Activated T-cell treated with anti-CD3 and anti-CD28 coated beads, Interleukin-2, amount 50 U/mL, for 72 hours (primary cell): ENCODE measurements around the gene HIPK1. TPM values are rescaled to one million over a fixed set of nuclear protein-coding genes. Genes with fewer than 3 reads are reported as not detected.
"Not testable (repeated sequence)": the region's sequence is repeated elsewhere in the genome, so short reads cannot be mapped to it uniquely, and the experiment has no call there.

Experiments used
- ATAC-seq, 2 donors: fragments of 150-1000 bp; cut with Tn5 transposase; replicated peaks in 1 of 2; 2 replicates each; pipeline ENCODE4 v1.10.0; 2021; ENCODE audit warnings: moderate library complexity in 2 of 2, mild to moderate bottlenecking in 1 of 2
- DNase-seq, 2 donors: peaks; one replicate each; pipeline ENCODE4 v3.0.0; 2021 to 2022; ENCODE audit warnings: mixed read lengths in 1 of 2
- H3K27ac Mint-ChIP-seq: one replicate; pipeline ENCODE4 v1.8.0; 2022; ENCODE audit warnings: mild to moderate bottlenecking, moderate library complexity, mixed read lengths
- H3K27me3 Mint-ChIP-seq: one replicate; pipeline ENCODE4 v1.8.0; 2022; ENCODE audit warnings: low read depth, mixed read lengths
- H3K36me3 Mint-ChIP-seq, 2 donors: one replicate each; pipeline ENCODE4 v1.8.0; 2022; ENCODE audit warnings: mixed read lengths in 2 of 2, mild to moderate bottlenecking in 1 of 2; ENCODE audit not compliant: insufficient read depth in 2 of 2
- H3K4me1 Mint-ChIP-seq: one replicate; pipeline ENCODE4 v1.8.0; 2022; ENCODE audit warnings: low read depth, mixed read lengths
- H3K4me3 Mint-ChIP-seq, 2 donors: one replicate each; pipeline ENCODE4 v1.8.0; 2022; ENCODE audit warnings: mild to moderate bottlenecking in 2 of 2, mixed read lengths in 2 of 2, moderate library complexity in 2 of 2
- H3K9me3 Mint-ChIP-seq, 2 donors: one replicate each; pipeline ENCODE4 v1.8.0; 2022; ENCODE audit warnings: mixed read lengths in 2 of 2
- total RNA-seq, 2 donors: library from RNA; stranded (reverse); gene quantifications; one replicate each; pipeline ENCODE4 v1.2.3, GENCODE V29; 2022

HIPK1 gene
- total RNA-seq, 2 donors from 2014 or later: 74.4 to 75.6 TPM

- no peaks in the 10 kb centered on the region for H3K27me3 Mint-ChIP-seq
- peak overlapping the region; percentile 90 for H3K27ac Mint-ChIP-seq
- H3K4me3 Mint-ChIP-seq: peak overlapping the region; percentile 5 to 92
- peaks cover 85% of the 10 kb centered on the region for H3K4me1 Mint-ChIP-seq
- DNase-seq (no peak), ATAC-seq (peak; percentile 10 to 11)
- H3K9me3 Mint-ChIP-seq: peaks cover 0 to 2% of the 10 kb centered on the region in 2 donors
- H3K36me3 Mint-ChIP-seq: peaks cover 15 to 29% of the 10 kb centered on the region in 2 donors
Measured at GRCh38 chr1:113941245-113941559, 12.1 kb downstream of the HIPK1 start.

DNA sequence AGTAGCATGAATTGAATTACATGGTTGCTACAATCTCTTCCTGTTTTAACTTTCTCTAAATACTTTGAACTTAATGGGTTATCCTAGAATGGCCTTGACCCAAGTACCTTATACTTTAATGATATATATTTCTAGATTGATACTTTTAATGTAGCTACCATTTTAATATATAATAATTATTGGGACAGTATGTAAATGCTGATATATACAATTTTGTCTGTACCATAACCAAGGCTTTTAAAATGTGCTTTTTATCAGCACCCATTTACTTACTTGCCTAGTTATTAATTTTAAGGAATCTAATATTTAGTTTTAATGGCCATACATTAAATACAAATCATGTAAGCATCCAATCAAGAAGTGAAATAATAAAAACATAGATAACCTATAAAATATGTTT is 13.4 kb downstream of the HIPK1 start:
- peaks cover 0 to 2% of the 10 kb centered on the region in 2 donors for H3K9me3 Mint-ChIP-seq
- no peak overlapping the region for H3K4me3 Mint-ChIP-seq
- H3K27ac Mint-ChIP-seq: no peak overlapping the region
- DNase-seq (no peak), ATAC-seq (no peak)
- peaks cover 85% of the 10 kb centered on the region for H3K4me1 Mint-ChIP-seq
- peaks cover 15 to 29% of the 10 kb centered on the region in 2 donors for H3K36me3 Mint-ChIP-seq
- H3K27me3 Mint-ChIP-seq: no peaks in the 10 kb centered on the region

DNA sequence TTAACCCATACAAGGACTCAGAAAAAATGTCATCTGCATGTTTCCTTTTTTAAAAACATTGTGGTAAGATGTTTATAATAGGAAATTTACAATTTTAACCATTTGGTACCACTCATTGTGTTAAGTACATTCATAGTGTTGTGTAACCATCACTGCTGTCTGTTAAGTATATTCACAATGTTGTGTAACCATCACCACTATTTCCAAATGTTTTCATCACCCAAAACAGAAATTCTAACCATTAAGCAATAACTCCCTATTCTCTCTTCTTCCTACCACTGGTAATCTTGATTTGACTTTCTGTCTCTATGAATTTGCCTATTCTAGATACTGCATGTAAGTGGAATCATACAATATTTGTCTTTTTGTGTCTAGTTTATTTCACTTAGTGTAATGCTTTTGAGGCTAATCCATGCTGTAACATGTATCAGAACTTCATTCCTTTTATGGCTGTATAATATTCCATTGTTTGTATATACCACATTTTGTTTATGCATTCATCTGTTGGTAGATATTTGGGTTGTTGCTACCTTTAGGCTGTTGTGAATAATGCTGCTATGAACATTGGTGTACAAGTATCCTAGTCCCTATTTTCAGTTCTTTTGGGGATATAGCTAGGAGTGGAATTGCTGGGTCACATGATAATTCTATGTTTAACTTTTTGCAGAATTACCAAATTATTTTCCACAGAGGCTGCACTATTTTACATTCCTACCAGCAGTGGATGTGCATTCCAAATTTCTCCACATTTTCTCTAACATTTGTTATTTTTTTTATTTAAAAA is 14.1 kb downstream of the HIPK1 start:
- H3K36me3 Mint-ChIP-seq: peaks cover 15 to 29% of the 10 kb centered on the region in 2 donors
- peak in 1 of 2 donors; percentile 13 for ATAC-seq
- H3K27me3 Mint-ChIP-seq: no peaks in the 10 kb centered on the region
- H3K4me1 Mint-ChIP-seq: peaks cover 85% of the 10 kb centered on the region
- peak overlapping the region; percentile 61 for H3K27ac Mint-ChIP-seq
- H3K9me3 Mint-ChIP-seq: peaks cover 0 to 2% of the 10 kb centered on the region in 2 donors
- DNase-seq: no peak
- H3K4me3 Mint-ChIP-seq: peak overlapping the region in 1 of 2 donors; percentile 45

DNA sequence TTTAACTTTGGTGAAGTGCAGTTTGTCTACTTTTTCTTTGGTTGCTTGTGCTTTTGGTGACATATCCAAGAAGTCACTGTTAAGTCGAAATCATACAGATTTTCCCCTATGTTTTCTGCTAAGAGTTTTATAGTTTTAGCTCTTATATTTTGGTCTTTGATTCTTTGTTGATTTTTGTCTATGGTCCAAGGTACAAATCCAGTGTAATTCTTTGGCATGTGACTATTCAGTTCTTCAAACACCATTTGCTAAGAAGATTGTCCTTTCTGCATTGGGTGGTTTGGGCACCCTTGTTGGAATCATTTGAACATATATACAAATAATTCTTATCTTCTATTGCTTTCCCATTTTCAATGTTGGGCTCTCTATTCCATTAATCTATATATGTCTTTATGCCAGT is 16.2 kb downstream of the HIPK1 start:
- peaks cover 85% of the 10 kb centered on the region for H3K4me1 Mint-ChIP-seq
- H3K4me3 Mint-ChIP-seq: no peak overlapping the region

DNA sequence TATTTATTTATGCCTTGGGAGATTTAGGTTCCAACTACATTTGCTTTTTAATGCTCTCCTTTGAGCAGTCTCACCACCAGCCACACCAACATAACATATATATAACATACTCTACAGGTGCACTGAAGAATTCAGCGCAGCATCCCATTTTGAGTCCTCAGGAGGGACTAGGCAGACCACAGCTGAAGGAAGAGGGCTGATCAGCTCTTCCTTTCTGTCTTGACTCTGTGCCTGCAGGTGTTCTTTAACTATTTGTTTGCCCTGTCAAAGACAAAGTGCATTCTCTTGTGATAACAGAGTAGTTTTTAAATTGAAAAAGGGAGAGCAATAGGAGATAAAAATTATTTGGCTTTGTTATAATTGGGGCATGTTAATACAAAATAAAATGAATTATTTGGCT is 17.0 kb downstream of the HIPK1 start:
- H3K4me3 Mint-ChIP-seq: peak overlapping the region; percentile 61 to 84
- ATAC-seq: peak in 1 of 2 donors; percentile 22
- no peaks in the 10 kb centered on the region for H3K27me3 Mint-ChIP-seq
- H3K4me1 Mint-ChIP-seq: peaks cover 82% of the 10 kb centered on the region
- peaks cover 11 to 27% of the 10 kb centered on the region in 2 donors for H3K36me3 Mint-ChIP-seq
- no peak for DNase-seq
- peaks cover 0 to 2% of the 10 kb centered on the region in 2 donors for H3K9me3 Mint-ChIP-seq
- peak overlapping the region; percentile 98 for H3K27ac Mint-ChIP-seq

More for the DNA sequence above, 16.2 kb downstream of the HIPK1 start:
- no peak for DNase-seq
- no peak for ATAC-seq
- peaks cover 15 to 31% of the 10 kb centered on the region in 2 donors for H3K36me3 Mint-ChIP-seq
- peaks cover 0 to 2% of the 10 kb centered on the region in 2 donors for H3K9me3 Mint-ChIP-seq
- H3K27ac Mint-ChIP-seq: peak overlapping the region; percentile 98
- no peaks in the 10 kb centered on the region for H3K27me3 Mint-ChIP-seq

DNA sequence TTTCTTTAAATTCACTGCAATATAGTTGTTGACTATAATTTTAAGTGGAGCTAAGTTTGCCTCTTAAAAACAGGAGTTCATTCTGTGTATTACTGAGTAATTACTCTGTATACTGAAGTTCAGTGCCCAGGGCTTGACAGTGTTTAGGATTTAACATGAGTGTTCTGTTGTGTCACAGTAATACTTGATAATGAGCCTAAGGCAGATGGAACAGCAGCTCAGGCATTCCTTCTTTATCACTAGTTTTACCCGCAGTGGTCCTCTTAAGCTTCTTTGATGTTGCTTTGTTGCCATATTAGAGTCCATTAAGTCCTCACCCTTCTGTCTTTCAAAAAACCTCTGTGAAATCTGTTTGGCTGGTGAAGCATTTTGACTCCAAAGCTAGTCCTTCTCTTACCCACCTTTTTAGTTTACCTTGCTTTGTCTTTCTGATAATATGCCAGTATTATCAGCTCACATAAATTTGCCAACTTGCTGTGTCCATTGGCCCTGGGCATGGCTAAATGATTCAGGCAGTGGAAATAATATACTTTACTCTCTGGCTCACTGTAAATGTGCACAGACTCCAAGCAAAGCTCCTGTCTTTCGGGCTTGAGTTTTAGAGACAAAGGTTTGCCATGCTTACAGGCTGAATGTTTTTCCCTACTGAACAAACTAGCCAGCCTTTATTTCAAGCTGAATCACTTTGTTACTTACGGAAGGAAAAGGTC is 17.7 kb downstream of the HIPK1 start:
- no peaks in the 10 kb centered on the region for H3K27me3 Mint-ChIP-seq
- H3K36me3 Mint-ChIP-seq: peaks cover 11 to 27% of the 10 kb centered on the region in 2 donors
- H3K4me3 Mint-ChIP-seq: peak overlapping the region; percentile 61 to 84
- peaks cover 85% of the 10 kb centered on the region for H3K4me1 Mint-ChIP-seq
- H3K9me3 Mint-ChIP-seq: peaks cover 0 to 2% of the 10 kb centered on the region in 2 donors
- peak; percentile 47 to 66 for ATAC-seq
- peak overlapping the region; percentile 98 for H3K27ac Mint-ChIP-seq
- no peak for DNase-seq

- Mint-ChIP-seq H3K27ac (peak overlapping the region; percentile 98), H3K27me3 (no peaks in the 10 kb centered on the region), H3K9me3 (peaks cover 0 to 2% of the 10 kb centered on the region in 2 donors), H3K4me3 (peak overlapping the region; percentile 61 to 84), H3K4me1 (peaks cover 80% of the 10 kb centered on the region), H3K36me3 (peaks cover 11 to 25% of the 10 kb centered on the region in 2 donors)
- DNase-seq (no peak), ATAC-seq (peak; percentile 20 to 23)
Measured at GRCh38 chr1:113947388-113948107, 18.4 kb downstream of the HIPK1 start.

DNA sequence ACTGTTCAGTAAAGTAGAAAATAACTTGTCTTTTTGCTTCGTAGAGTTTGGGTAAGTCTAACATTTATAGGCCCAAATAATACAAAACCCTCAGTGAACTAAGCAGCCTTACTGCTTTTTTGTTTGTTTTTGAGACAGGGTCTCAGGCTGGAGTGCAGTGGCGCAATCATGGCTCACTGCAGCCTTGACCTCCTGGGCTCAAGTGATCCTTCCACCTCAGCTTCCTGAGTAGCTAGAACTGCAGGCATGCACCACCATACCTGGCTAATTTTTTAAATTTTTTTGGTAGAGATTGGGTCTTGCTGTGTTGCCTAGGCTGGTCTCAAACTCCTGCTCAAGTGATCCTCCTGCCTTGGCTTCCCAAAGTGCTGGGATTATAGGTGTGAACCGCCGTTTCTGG is 19.0 kb downstream of the HIPK1 start:
- H3K4me1 Mint-ChIP-seq: peaks cover 77% of the 10 kb centered on the region

GRCh38 chr1:113949007-113949406 is 19.9 kb downstream of the HIPK1 start:
- peak overlapping the region; percentile 98 for H3K27ac Mint-ChIP-seq
- H3K4me1 Mint-ChIP-seq: peaks cover 83% of the 10 kb centered on the region
- DNase-seq (no peak), ATAC-seq (no peak)
- H3K36me3 Mint-ChIP-seq: peaks cover 8 to 26% of the 10 kb centered on the region in 2 donors
- peaks cover 0 to 2% of the 10 kb centered on the region in 2 donors for H3K9me3 Mint-ChIP-seq
- no peaks in the 10 kb centered on the region for H3K27me3 Mint-ChIP-seq
- peak overlapping the region in 1 of 2 donors; percentile 13 for H3K4me3 Mint-ChIP-seq

More for the DNA sequence above, 19.0 kb downstream of the HIPK1 start:
- H3K27me3 Mint-ChIP-seq, H3K9me3 Mint-ChIP-seq, ATAC-seq, DNase-seq: not testable (repeated sequence)
- Mint-ChIP-seq H3K4me3 (peak overlapping the region; percentile 61 to 67), H3K36me3 (peaks cover 10 to 26% of the 10 kb centered on the region in 2 donors), H3K27ac (peak overlapping the region; percentile 98)

GRCh38 chr1:113950908-113951307 is 21.8 kb downstream of the HIPK1 start:
- Mint-ChIP-seq H3K27ac (peak overlapping the region; percentile 38), H3K4me3 (no peak overlapping the region), H3K36me3 (peaks cover 0 to 29% of the 10 kb centered on the region in 2 donors), H3K4me1 (peaks cover 81% of the 10 kb centered on the region), H3K9me3 (no peaks in the 10 kb centered on the region), H3K27me3 (no peaks in the 10 kb centered on the region)
- ATAC-seq (no peak), DNase-seq (no peak)

- no peak for ATAC-seq
- H3K9me3 Mint-ChIP-seq: no peaks in the 10 kb centered on the region
- H3K4me3 Mint-ChIP-seq: no peak overlapping the region
- H3K4me1 Mint-ChIP-seq: peaks cover 79% of the 10 kb centered on the region
- no peak for DNase-seq
- no peaks in the 10 kb centered on the region for H3K27me3 Mint-ChIP-seq
- H3K36me3 Mint-ChIP-seq: peaks cover 0 to 35% of the 10 kb centered on the region in 2 donors
- H3K27ac Mint-ChIP-seq: peak overlapping the region; percentile 38
Measured at GRCh38 chr1:113951719-113952118, 22.6 kb downstream of the HIPK1 start.

DNA sequence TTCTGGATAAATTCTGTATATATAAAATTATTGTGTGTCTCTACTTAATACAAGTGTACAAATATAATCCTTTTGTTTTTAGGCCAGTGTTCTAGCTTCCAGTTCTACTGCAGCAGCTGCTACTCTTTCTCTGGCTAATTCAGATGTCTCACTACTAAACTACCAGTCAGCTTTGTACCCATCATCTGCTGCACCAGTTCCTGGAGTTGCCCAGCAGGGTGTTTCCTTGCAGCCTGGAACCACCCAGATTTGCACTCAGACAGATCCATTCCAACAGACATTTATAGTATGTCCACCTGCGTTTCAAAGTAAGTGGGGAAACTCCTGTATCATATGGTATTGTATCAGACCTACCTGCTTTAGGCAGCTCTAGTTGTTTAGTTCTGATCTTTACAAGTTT is 28.9 kb downstream of the HIPK1 start:
- H3K4me3 Mint-ChIP-seq: no peak overlapping the region
- H3K9me3 Mint-ChIP-seq: no peaks in the 10 kb centered on the region
- H3K27ac Mint-ChIP-seq: no peak overlapping the region
- H3K27me3 Mint-ChIP-seq: no peaks in the 10 kb centered on the region
- H3K36me3 Mint-ChIP-seq: peaks cover 6 to 45% of the 10 kb centered on the region in 2 donors
- no peak for ATAC-seq
- DNase-seq: no peak
- peaks cover 30% of the 10 kb centered on the region for H3K4me1 Mint-ChIP-seq

GRCh38 chr1:113958691-113959090 is 29.6 kb downstream of the HIPK1 start:
- DNase-seq (no peak), ATAC-seq (no peak)
- Mint-ChIP-seq H3K4me1 (peaks cover 24% of the 10 kb centered on the region), H3K27ac (peak overlapping the region; percentile 30), H3K4me3 (no peak overlapping the region), H3K36me3 (peaks cover 6 to 45% of the 10 kb centered on the region in 2 donors), H3K27me3 (no peaks in the 10 kb centered on the region), H3K9me3 (no peaks in the 10 kb centered on the region)
